Endothelial cell of umbilical vein (primary cell): ENCODE results near the gene TSPAN17. TPM values are rescaled to one million over a fixed set of nuclear protein-coding genes. Genes with fewer than 3 reads are reported as not detected.

Source experiments
- BruUV-seq: library from RNA; stranded (reverse); fragments of 400-500 nt; replicated peaks from 2 replicates; lab custom pipeline; 2021; lab: Mats Ljungman, UMichigan
- CTCF ChIA-PET: fragments of 300-600, 350-600 bp; sonication (Branson Sonifier 250); formaldehyde crosslinking; loops from one replicate; lab custom pipeline; 2021; ENCODE audit warnings: antibody characterized with exemption, inconsistent platforms; lab: Charles Lee
- POLR2A ChIA-PET: fragments of 300-600, 350-600 bp; sonication (Branson Sonifier 250); formaldehyde crosslinking; loops from one replicate; lab custom pipeline; 2021; ENCODE audit warnings: antibody characterized with exemption, inconsistent platforms; lab: Charles Lee
- DNase-seq: peaks from one replicate; pipeline ENCODE4 v3.0.0-alpha.2; 2011; ENCODE audit warnings: low read depth, low spot score
- FAIRE-seq: peaks from 2 replicates; lab custom pipeline; 2011; peaks lifted over from hg19 to GRCh38; lab: Jason Lieb, UNC
- H2AFZ ChIP-seq: 2 replicates; pipeline ENCODE4 v1.6.0; 2012; ENCODE audit warnings: low read depth, low read length, control low read depth, inconsistent platforms
- H3K27ac ChIP-seq: 2 replicates; pipeline ENCODE4 v1.5.1; 2011; ENCODE audit warnings: low read depth, mild to moderate bottlenecking, control low read depth, low read length, moderate library complexity; ENCODE audit not compliant: insufficient read depth
- H3K27me3 ChIP-seq, 2 experiments: 2 replicates each; pipeline versions ENCODE4 v1.6.0 to v1.6.1; 2011; ENCODE audit warnings: low read length in 2 of 2, mixed read lengths in 1 of 2; ENCODE audit not compliant: control insufficient read depth in 2 of 2, insufficient read depth in 2 of 2
- H3K36me3 ChIP-seq, 2 experiments: 2 replicates in 1 of 2; 3 replicates in 1 of 2; pipeline ENCODE4 v1.5.1; 2011; ENCODE audit warnings: low read length in 2 of 2, mild to moderate bottlenecking in 1 of 2, moderate library complexity in 1 of 2; ENCODE audit not compliant: control insufficient read depth in 2 of 2, insufficient read depth in 2 of 2; ENCODE audit errors: extremely low read depth in 1 of 2
- H3K4me1 ChIP-seq: 3 replicates; pipeline ENCODE4 v1.5.1; 2011; ENCODE audit warnings: mild to moderate bottlenecking, low read length; ENCODE audit not compliant: control insufficient read depth, insufficient read depth; ENCODE audit errors: extremely low read depth
- H3K4me2 ChIP-seq: 2 replicates; pipeline ENCODE4 v1.6.1; 2011; ENCODE audit warnings: low read length, control low read depth, mixed read lengths; ENCODE audit not compliant: insufficient read depth
- H3K4me3 ChIP-seq, 3 experiments: fragments of 200-600 bp in 1 of 3; sonication (generic), shearing (Covaris generic) in 1 of 3; replicated peaks in 1 of 3; 2 replicates each; pipeline ENCODE4 v1.5.1; 2011 to 2016; ENCODE audit warnings: control low read depth in 3 of 3, low read length in 3 of 3, mild to moderate bottlenecking in 2 of 3, inconsistent platforms in 1 of 3, low read depth in 1 of 3, moderate library complexity in 1 of 3; ENCODE audit not compliant: insufficient read depth in 1 of 3
- H3K79me2 ChIP-seq: 2 replicates; pipeline ENCODE4 v1.6.0; 2012; ENCODE audit warnings: low read length, inconsistent platforms; ENCODE audit not compliant: control insufficient read depth, insufficient read depth
- H3K9ac ChIP-seq: replicated peaks from 2 replicates; pipeline ENCODE3; 2011; ENCODE audit warnings: low read length, control low read depth; ENCODE audit not compliant: insufficient read depth; ENCODE audit errors: extremely low read depth
- H3K9me1 ChIP-seq: replicated peaks from 3 replicates; pipeline ENCODE4 v1.6.0; 2011; ENCODE audit warnings: mild to moderate bottlenecking, low read length; ENCODE audit not compliant: control insufficient read depth, insufficient read depth; ENCODE audit errors: extremely low read depth
- H3K9me3 ChIP-seq: replicated peaks from 2 replicates; pipeline ENCODE4 v1.5.1; 2012; ENCODE audit warnings: low read length, inconsistent platforms; ENCODE audit not compliant: control insufficient read depth, insufficient read depth
- H4K20me1 ChIP-seq: replicated peaks from 2 replicates; pipeline ENCODE3; 2011; ENCODE audit warnings: mild to moderate bottlenecking, low read length; ENCODE audit not compliant: control insufficient read depth, insufficient read depth; ENCODE audit errors: extremely low read depth
- CTCF ChIP-seq, 2 donors: IDR thresholded peaks; 1 replicate in 1 of 2; 2 replicates in 1 of 2; pipeline ENCODE4 v1.5.1; 2011; ENCODE audit warnings: low read length in 2 of 2, mild to moderate bottlenecking in 2 of 2, moderate library complexity in 2 of 2, control low read depth in 1 of 2, inconsistent platforms in 1 of 2, low read depth in 1 of 2; ENCODE audit not compliant: insufficient read depth in 1 of 2; ENCODE audit errors: extremely low read depth in 1 of 2
- EZH2 ChIP-seq: IDR thresholded peaks from 2 replicates; pipeline ENCODE4 v1.6.1; 2012; ENCODE audit warnings: borderline replicate concordance, low read depth, mild to moderate bottlenecking, moderate library complexity, low read length, inconsistent platforms; ENCODE audit not compliant: severe bottlenecking
- FOS ChIP-seq: IDR thresholded peaks from 2 replicates; pipeline ENCODE4 v1.6.1; 2011; ENCODE audit warnings: mild to moderate bottlenecking, low read length, moderate library complexity, borderline replicate concordance; ENCODE audit not compliant: insufficient read depth
- GATA2 ChIP-seq: IDR thresholded peaks from 2 replicates; pipeline ENCODE4 v1.7.0; 2011; ENCODE audit warnings: low read depth, mild to moderate bottlenecking, moderate library complexity, mixed read lengths, low read length; ENCODE audit not compliant: insufficient read length, insufficient read depth
- JUN ChIP-seq: IDR thresholded peaks from 2 replicates; pipeline ENCODE4 v1.6.1; 2011; ENCODE audit warnings: borderline replicate concordance, low read depth; ENCODE audit not compliant: insufficient read length, insufficient read depth
- MAX ChIP-seq: IDR thresholded peaks from 2 replicates; pipeline ENCODE4 v1.6.1; 2011; ENCODE audit not compliant: insufficient read depth, insufficient read length
- MYC ChIP-seq: IDR thresholded peaks from one replicate; pipeline ENCODE4 v1.6.1; 2011; ENCODE audit warnings: mild to moderate bottlenecking, low read depth, low read length
- POLR2A ChIP-seq: IDR thresholded peaks from 2 replicates; pipeline ENCODE4 v1.6.1; 2012; ENCODE audit warnings: low read depth, mild to moderate bottlenecking, control low read depth, low read length
- POLR2AphosphoS5 ChIP-seq: IDR thresholded peaks from 2 replicates; pipeline ENCODE4 v1.6.1; 2012; ENCODE audit warnings: low read depth, mild to moderate bottlenecking, control low read depth, low read length, moderate library complexity; ENCODE audit not compliant: insufficient read depth
- dilution Hi-C: fragments of 300-500 bp; cut with MboI; formaldehyde crosslinking; loops from one replicate; pipeline ENCODE4 v1.15.0; 2019; ENCODE audit warnings: low sequenced_read_pairs; ENCODE audit not compliant: extremely low pct_ligation_motif_present
- intact Hi-C: fragments of 100-400 bp; cut with micrococcal nuclease; formaldehyde crosslinking; loops from one replicate; pipeline ENCODE4 v1.10.0; 2022
- polyA plus RNA-seq, 4 experiments: library from polyadenylated mRNA; depleted of rRNA in 3 of 4; stranded (reverse) in 3 of 4; unstranded in 1 of 4; fragments of >200 nt; gene quantifications; 2 replicates each; pipeline versions ENCODE4 v1.2.1 to v1.2.3, GENCODE V29; 2011 to 2012; ENCODE audit warnings: missing spikeins in 1 of 4
- total RNA-seq: library from RNA; stranded (reverse); gene quantifications from 2 replicates; pipeline ENCODE4 v1.2.3, GENCODE V29; 2021

TSPAN17 gene
- total and polyA plus RNA-seq, 2 donors (not counting 3 experiments of a cell fraction or from before 2014, with no cell fraction given): 55.9 to 73.3 TPM

GRCh38 chr5:176646707-176647029, 616 bp upstream of the TSPAN17 start:
- peak overlapping the region; percentile 36 for H3K9ac ChIP-seq
- DNase-seq: no peak
- H3K27me3 ChIP-seq: no peaks in the 10 kb centered on the region
- H3K9me1 ChIP-seq: no peaks in the 10 kb centered on the region
- peak overlapping the region in 2 of 3 experiments; percentile 7 to 31 for H3K4me3 ChIP-seq
- TF ChIP-seq EZH2 (no peak), FOS (no peak), POLR2AphosphoS5 (no peak), MYC (no peak), JUN (no peak), POLR2A (no peak), CTCF (IDR thresholded peaks at IDR 0.05; ENCODE audit: extremely low read depth in 1 of 2, insufficient read depth in 1 of 2, low read depth in 1 of 2, low read length in 2 of 2) (no peak), MAX (no peak), GATA2 (no peak)
- H2AFZ ChIP-seq: peak overlapping the region; percentile 62
- BruUV-seq: TSS peak; percentile 25
- H3K9me3 ChIP-seq: no peaks in the 10 kb centered on the region
- ChIA-PET CTCF (interaction anchor here (1.2 to 2.4 kb wide), 10 partner anchors 11 to 917 kb away, joined by 3 to 20 read pairs (median 6); partner anchors contain the start of genes EIF4E1B and SNCB), POLR2A (interaction anchor here (0.9 to 1.6 kb wide), 3 partner anchors 14 to 109 kb away, joined by 3 to 4 read pairs (median 3); partner anchors contain the start of gene RNF44)
- peak overlapping the region; percentile 0 for H3K27ac ChIP-seq
- peaks cover 9% of the 10 kb centered on the region for H3K79me2 ChIP-seq
- FAIRE-seq: no peak
- dilution Hi-C loops: no loop called here
- peak overlapping the region; percentile 28 for H3K4me2 ChIP-seq
- intact Hi-C loops: loop anchor here (1.0 to 2.0 kb wide), 6 partner anchors 16 to 258 kb away; partner anchors contain the start of genes EIF4E1B, HIGD2A, NOP16 and RNF44
- no peaks in the 10 kb centered on the region for H3K36me3 ChIP-seq
- no peaks in the 10 kb centered on the region for H4K20me1 ChIP-seq
- H3K4me1 ChIP-seq: peaks cover 12% of the 10 kb centered on the region
